Ascending aorta (tissue), 2 donors: ENCODE measurements around the gene VCY1B. TPM values are rescaled to one million over a fixed set of nuclear protein-coding genes. Genes with fewer than 3 reads are reported as not detected.
"Not testable (repeated sequence)": the region's sequence is repeated elsewhere in the genome, so short reads cannot be mapped to it uniquely, and the experiment has no call there.

Experiments
- DNase-seq, 2 donors: peaks; one replicate each; pipeline ENCODE4 v3.0.0-alpha.2; 2019; ENCODE audit warnings: low spot score in 2 of 2
- H3K27ac ChIP-seq, 2 donors: fragments of 200-600 bp; sonication (generic); one replicate each; pipeline ENCODE4 v1.5.1; 2016 to 2017; ENCODE audit warnings: mild to moderate bottlenecking in 1 of 2
- H3K27me3 ChIP-seq: fragments of 200-600 bp; sonication (generic); one replicate; pipeline ENCODE4 v1.5.1; 2017
- H3K36me3 ChIP-seq, 2 donors: fragments of 200-600 bp; sonication (generic); one replicate each; pipeline ENCODE4 v1.5.1; 2016
- H3K4me1 ChIP-seq, 2 donors: fragments of 200-600 bp; sonication (generic); one replicate each; pipeline ENCODE4 v1.5.1; 2016 to 2017; ENCODE audit warnings: mild to moderate bottlenecking in 1 of 2
- H3K4me3 ChIP-seq, 2 donors: fragments of 200-600 bp; sonication (generic); one replicate each; pipeline ENCODE4 v1.5.1; 2016 to 2017; ENCODE audit warnings: mild to moderate bottlenecking in 1 of 2
- H3K9me3 ChIP-seq, 2 donors: fragments of 200-600 bp; sonication (generic); one replicate each; pipeline ENCODE4 v1.5.1; 2016
- intact Hi-C: fragments of 100-400 bp; cut with DNase I; formaldehyde crosslinking; loops from one replicate; pipeline ENCODE4 v1.15.1; 2023
- total RNA-seq: library from RNA; depleted of rRNA; stranded (reverse); fragments of >200 nt; gene quantifications from one replicate; pipeline ENCODE4 v1.1.0, GENCODE V29; 2016
- TF ChIP-seq, protein P1 (sequence below), 3 experiments: fragments of 200-600 bp in 2 of 3; fragments of 450-650 bp in 1 of 3; sonication (generic) in 2 of 3; IDR thresholded peaks; one replicate each; pipeline ENCODE4 v1.5.1; 2016 to 2019; ENCODE audit warnings: antibody characterized with exemption in 3 of 3, mild to moderate bottlenecking in 1 of 3, moderate library complexity in 1 of 3

VCY1B gene
- total RNA-seq: not detected

DNA sequence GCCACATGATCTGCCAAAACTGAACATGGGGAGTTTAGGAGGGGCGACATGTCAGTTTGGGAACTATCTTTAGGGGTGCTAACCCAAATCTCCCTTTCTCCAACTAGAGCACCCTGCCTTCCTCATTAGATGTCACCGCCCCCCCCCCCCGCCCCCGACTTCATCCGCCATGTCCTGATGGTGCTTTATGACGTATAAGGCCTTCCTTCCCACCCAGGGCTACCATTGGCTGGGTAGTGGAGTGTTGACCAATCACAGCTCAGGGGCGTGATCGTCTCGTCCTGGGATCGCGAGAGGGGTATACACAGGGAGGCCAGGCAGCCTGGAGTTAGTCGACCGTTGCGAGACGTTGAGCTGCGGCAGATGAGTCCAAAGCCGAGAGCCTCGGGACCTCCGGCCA lies at the start of gene VCY1B:
Gene VCY1B, plus strand, starts transcription at position 301 of the 400 bp plus-strand sequence. Its CDS starts 63 bp downstream, at position 364.
- H3K27me3 ChIP-seq, H3K4me3 ChIP-seq, H3K27ac ChIP-seq, intact Hi-C loops, H3K36me3 ChIP-seq, DNase-seq, H3K4me1 ChIP-seq, H3K9me3 ChIP-seq: not testable (repeated sequence)

DNA sequence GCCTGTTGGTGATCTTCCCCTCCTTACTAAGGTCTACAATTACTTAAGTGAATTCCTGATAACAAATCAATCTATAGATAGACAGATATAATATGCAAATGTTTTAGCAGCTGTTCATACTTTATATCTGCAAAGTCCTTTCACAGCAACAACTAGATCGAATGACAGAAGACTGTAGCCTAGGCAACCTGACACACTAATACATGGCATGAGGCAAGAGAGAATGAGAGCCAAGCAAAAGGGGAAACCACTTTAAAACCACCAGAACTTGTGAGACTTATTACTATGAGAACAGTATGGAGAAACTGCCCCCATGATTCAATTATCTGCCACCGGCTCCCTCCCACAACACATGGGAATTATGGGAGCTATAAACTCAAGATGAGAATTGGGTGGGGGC lies 44.1 kb upstream of the VCY1B start:
- H3K27me3 ChIP-seq, H3K4me1 ChIP-seq, intact Hi-C loops: not testable (repeated sequence)

DNA sequence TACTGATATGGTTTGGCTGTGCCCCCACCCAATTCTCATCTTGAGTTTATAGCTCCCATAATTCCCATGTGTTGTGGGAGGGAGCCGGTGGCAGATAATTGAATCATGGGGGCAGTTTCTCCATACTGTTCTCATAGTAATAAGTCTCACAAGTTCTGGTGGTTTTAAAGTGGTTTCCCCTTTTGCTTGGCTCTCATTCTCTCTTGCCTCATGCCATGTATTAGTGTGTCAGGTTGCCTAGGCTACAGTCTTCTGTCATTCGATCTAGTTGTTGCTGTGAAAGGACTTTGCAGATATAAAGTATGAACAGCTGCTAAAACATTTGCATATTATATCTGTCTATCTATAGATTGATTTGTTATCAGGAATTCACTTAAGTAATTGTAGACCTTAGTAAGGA lies 25.6 kb upstream of the VCY1B start:
- H3K27ac ChIP-seq, H3K4me3 ChIP-seq, H3K4me1 ChIP-seq, H3K36me3 ChIP-seq, intact Hi-C loops, DNase-seq, H3K9me3 ChIP-seq, H3K27me3 ChIP-seq: not testable (repeated sequence)

More for the DNA sequence above, 44.1 kb upstream of the VCY1B start:
- not testable (repeated sequence) for H3K4me3 ChIP-seq, H3K36me3 ChIP-seq, H3K9me3 ChIP-seq, DNase-seq, H3K27ac ChIP-seq

DNA sequence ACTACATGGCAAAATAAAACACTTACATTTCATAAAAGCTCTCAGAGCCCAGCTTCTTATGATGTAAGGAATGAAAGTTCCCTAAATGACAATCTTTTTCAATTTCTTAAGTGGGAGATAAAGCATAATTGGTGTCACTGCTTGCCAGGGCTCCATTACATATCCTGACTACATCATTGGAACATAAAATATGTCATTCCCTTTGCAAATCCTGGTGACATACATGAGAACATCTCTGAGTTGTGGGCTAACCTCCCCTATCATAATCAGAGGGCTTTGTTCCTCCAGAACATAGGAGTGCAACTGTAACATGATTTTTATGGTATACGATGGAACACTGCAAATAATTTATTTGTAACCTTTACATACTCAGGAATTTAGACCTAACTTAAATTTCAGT lies 29.9 kb downstream of the VCY1B start:
- no peak overlapping the region for H3K27ac ChIP-seq
- no peak overlapping the region for H3K4me3 ChIP-seq
- DNase-seq: no peak
- H3K36me3 ChIP-seq: no peaks in the 10 kb centered on the region
- H3K27me3 ChIP-seq: no peaks in the 10 kb centered on the region
- TF ChIP-seq, protein P1, sequence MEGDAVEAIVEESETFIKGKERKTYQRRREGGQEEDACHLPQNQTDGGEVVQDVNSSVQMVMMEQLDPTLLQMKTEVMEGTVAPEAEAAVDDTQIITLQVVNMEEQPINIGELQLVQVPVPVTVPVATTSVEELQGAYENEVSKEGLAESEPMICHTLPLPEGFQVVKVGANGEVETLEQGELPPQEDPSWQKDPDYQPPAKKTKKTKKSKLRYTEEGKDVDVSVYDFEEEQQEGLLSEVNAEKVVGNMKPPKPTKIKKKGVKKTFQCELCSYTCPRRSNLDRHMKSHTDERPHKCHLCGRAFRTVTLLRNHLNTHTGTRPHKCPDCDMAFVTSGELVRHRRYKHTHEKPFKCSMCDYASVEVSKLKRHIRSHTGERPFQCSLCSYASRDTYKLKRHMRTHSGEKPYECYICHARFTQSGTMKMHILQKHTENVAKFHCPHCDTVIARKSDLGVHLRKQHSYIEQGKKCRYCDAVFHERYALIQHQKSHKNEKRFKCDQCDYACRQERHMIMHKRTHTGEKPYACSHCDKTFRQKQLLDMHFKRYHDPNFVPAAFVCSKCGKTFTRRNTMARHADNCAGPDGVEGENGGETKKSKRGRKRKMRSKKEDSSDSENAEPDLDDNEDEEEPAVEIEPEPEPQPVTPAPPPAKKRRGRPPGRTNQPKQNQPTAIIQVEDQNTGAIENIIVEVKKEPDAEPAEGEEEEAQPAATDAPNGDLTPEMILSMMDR (IDR thresholded peaks at IDR 0.05): no peak
- intact Hi-C loops: no loop called here
- no peaks in the 10 kb centered on the region for H3K9me3 ChIP-seq
- H3K4me1 ChIP-seq: no peaks in the 10 kb centered on the region

Other genes starting within 250 kb of the VCY1B start
- not detected for gene VCY, start 69.8 kb upstream of the VCY1B start, total RNA-seq